OCI-M2 (cell line): ENCODE results near the gene MAPK4.
"Not testable (repeated sequence)": the region's sequence is repeated elsewhere in the genome, so short reads cannot be mapped to it uniquely, and the experiment has no call there.

Experiments used
- DNase-seq: peaks from one replicate; lab custom pipeline; 2025; ENCODE audit not compliant: unreplicated experiment; lab: John Stamatoyannopoulos, UW

MAPK4 gene

DNA sequence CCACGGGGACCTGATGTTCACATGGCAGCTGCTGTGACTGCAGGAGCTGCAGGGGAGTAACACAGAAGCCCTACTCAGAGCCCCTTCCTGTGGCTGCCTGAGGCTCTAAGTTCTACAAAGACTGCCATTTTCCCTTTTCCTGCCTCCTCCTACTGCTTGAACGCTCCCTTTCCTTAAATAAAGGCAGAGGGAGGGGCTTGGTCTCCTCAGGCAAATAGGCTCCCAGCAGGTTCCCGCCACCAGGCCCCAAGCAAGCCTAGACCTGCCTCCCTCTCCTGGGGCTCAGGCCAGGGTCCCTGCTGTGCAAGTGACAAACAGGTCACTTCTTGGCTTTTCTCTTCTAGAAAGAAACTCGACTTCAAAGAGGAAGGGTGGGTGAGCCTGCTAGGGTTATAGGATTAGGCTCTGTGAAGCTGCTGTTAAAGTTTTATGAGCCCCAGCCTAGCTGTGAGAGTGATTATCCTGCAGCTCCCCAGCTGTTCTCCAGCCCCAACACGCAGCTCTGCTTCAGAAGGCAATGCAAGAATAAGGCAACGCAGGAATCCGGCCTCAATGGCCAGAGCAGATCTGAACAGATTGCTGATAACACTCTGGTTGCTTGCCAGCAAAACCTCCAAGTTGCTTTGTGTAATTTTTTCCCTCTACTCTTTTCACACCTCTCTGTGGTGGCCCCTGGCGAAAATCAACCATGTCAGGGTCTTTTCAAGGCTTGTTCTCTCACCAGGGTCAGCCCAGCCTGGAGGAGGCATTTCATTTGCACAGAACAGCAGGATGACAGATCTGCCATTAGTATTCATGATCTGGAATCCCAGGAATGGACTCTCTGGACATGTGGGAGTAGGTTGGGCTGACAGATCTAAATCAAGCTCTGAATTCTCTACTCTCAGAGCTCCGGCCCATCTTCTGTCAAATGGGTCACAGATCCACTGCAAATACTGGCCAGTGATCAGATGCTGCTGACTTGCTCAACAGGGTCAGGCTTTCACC is 188.6 kb downstream of the MAPK4 start:
- no peak for DNase-seq

DNA sequence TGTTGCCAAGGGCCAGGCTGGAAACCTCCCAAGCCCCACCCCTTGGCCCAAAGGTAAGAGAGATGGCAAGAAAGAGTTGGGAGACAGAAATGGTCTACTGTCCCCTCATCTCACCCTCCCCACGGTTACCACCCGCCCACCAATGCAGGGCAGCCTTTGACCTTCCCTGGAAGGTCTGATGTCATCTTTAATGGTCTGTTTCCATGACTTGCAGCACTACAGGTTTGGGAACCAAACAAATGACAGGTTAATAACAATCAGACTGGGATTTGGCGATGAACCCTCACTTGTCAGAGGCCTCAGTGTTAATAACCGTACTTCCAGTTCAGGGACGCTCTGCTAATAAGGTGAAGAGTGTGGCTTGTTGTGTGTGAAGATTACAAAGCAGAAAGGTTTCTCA is 189.5 kb downstream of the MAPK4 start:
- no peak for DNase-seq

DNA sequence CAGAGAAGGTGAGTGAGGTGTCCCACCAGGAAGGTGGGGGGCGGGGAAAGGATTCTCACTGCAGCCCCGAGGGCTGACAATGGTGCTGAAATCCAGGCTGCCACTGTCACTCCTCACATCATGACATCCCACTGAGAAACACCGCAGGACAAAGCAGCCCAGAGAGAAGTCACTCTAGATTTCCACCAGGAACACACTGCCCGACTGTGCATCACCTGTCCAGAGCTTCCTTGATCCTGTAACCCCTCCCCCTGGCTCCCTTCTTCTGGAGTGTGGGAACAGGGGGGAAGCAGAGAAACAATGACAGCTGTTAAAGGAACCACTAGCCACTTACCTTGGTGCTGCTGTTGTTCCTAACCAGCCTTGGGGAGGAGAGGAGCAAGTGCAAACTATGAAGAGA is 190.1 kb downstream of the MAPK4 start:
- DNase-seq, result no peak

DNA sequence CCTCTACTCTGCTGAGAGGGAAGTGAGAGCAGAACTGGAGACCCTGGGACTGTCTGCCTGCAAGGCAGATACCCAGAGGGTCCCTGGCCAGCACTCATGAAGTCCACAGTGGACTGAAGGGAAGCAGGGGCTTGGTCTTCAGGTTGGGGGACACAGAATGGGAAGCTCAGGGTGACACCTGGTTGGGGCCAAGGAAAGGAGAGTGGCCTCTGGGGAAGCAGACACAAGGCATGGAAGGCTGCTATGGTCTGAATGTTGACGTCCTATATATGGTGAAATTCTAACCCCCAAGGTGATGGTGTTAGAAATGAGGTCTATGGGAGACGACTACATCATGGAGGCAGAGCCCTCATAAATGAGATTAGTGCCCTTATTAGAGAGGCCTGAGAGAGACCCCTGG is 190.7 kb downstream of the MAPK4 start:
- DNase-seq, result no peak

DNA sequence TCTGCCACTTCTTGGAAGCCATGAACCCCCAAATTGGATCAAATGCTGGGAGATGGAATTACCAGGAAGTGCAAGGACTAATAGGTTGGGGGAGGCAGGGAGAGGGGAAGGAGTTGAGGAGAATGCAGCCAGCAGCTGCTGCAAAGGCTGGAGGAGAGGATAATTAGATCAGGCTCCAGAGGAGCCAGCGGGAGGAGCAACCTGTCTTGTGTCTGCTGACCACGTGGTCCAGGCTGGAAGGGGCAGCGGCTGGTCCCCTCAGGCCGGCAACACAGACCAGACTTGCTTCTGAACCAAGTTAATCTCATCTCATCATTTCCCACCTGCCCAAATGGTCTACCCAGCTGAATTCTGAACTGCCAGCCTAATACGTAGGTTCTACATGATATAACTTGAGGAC is 191.6 kb downstream of the MAPK4 start:
- no peak for DNase-seq

DNA sequence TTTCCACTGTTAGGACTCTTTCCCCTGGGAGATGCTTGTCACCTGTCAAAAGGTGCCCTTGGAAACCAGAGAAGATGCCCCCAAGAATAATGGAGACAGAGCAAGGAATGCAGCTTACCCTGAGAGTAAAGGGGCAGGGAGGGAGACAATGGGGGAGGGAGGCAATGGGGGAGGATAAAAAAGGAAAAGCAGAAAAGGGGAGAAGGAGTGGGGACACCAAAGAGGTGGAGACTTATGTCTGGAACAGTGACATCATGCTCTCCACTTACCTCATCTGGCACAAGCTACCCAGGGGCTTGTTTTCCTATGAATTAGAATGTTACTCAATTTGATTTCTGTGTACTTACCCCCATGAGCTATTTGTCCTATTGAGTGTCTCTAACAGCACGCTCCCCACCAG is 192.1 kb downstream of the MAPK4 start:
- DNase-seq, result no peak

DNA sequence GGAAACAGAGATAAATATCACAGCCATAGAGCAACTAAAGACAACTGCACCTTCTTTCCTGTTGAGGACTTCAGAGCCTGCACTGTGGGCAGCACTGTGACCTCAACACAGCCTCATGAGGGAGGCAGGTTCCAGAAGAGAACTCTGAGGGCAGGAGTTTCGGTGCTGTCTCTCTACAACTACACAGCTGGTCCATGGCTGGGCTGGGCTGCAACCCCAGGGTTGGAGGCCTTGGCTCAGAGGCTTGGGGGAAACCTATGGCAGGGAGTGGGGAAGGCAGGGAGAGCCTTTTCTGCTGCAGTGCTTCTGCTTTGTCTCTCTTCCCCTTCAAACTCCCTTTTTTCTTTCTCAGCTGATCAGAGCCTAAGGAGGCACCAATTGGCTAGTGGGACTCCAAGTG is 193.4 kb downstream of the MAPK4 start:
- DNase-seq, result no peak

DNA sequence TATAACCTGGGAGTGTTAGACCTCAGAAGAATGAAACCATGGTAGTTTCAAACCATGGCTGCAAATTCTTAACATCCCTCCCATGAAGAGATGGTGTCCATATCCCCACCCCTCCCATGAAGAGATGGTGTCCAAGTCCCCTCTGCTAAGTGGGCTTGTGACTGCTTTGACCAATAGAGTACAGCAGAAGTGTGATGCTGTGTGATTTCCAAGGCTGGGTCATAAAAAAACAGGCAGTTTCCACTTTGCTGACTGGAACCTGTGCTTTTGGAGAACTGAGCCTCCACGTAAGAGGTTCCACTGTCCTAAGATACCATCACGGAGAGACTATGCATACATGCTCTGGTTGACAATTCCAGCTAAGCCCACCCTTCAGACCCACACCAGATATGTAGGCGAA is 194.4 kb downstream of the MAPK4 start:
- no peak for DNase-seq

DNA sequence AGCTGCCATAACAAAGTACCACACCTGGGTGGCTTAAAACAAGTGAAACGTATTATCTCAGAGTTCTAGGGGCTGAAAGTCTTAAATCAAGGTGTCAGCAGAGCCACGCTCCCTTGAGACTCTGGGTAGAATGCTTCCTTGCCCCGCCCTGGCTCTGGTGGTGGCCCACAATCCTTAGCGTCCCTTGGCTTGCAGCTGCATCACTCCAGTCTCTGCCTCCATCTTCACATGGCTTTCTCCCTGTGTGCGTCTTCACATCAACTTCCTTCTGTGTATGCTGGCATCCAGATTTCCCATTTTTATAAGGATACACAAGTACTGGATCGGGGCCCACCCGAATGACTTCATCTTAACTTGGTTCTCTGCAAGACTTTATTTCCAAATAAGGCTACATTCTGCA is 197.5 kb downstream of the MAPK4 start:
- DNase-seq, result no peak

DNA sequence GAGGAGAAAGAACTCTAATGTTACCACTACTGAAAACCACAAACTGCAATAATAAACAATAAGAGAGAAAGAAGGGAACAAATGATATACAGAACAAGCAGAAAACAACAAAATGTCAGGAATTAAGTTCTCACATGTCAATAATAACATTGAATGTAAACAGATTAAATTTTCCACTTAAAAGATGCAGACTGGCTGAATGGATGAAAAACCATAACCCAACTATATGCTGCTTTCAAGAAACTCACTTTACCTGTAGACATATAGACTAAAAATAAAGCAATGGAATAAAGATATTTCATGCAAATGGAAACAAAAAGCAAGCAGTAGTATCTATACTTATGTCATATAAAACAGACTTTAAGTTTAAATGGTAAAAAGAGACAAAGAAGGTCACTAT is 209.6 kb downstream of the MAPK4 start:
- DNase-seq, result no peak

DNA sequence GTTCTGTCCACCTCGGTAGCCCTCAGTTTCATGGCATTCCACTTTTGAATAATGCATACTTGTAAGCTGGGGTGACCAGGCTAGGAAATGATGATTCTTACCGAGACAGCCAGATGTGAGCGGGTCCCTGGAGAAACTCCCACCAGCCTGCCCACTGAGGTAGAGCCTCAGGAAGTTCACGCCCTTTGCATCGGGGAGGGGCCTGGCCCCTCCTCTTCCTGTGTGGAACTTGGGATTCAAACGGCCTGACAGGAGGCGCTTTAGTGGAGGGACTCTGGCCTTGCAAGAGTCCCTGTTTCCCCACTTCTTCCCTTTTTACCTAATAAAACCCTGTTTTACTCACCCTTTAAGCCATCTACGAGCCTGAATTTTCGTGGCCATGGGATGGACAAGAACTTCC is 215.3 kb downstream of the MAPK4 start:
- no peak for DNase-seq

DNA sequence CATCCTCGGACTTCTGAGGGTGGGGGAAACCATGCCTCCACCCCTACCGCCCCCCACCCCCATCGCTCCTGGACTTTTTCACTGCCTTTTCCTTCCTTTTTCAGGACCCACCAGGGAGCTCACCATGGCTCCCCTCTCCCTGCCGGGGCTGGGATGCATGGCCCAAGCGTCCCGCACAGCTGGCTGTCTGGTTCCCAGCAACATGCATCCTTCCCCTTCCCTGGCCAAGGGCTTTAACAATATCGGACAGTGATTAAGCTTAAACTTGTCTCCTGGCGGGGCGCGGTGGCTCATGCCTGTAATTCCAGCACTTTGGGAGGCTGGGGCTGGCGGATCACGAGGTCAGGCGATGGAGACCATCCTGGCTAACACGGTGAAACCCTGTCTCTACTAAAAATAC is 215.8 kb downstream of the MAPK4 start:
- no peak for DNase-seq

DNA sequence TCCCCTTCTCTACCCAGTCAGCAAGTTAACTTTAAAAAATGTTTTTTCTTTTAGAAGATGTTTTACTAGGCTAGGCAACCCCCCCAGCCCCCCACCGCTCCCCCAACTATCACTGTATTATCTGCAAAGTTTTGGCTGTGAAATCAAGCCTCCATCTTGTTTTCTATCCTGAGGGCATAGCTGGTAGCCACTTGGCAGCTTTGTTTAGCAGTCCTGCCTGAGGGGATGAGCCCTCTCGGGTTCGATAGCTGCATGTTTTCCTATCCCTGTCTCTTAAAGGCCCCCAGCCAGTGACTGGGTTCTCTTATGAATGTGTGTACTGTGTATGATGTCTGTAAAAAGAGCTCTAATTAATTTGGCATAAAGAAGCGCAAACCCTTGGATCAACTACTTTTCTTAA is 216.5 kb downstream of the MAPK4 start:
- no peak for DNase-seq

DNA sequence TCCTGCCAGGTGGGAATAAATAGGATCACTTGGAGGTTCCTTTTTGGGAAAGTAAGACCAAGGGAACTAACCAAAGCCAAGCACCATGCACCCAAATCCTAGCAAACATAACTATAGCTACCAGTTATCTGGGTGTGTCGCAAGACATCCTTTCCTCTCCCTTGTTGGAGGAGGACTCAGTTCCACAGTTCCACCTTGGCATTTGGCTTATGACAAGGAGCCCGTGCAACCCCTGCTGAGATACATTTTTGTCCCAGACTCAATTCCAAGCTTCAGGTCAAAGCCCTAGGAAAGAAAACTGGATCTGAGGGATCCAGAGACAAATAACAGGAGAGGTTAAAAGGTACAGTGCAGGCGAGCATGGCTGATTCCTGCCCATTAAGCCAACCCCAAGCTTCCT is 219.1 kb downstream of the MAPK4 start:
- not testable (repeated sequence) for DNase-seq
